ENCODE results near the gene GABARAPL1.
A peak's percentile ranks its signal among the peaks of the same experiment; 100 is the strongest.
"Not testable (repeated sequence)": the region's sequence is repeated elsewhere in the genome, so short reads cannot be mapped to it uniquely, and the experiment has no call there.

GABARAPL1 gene

DNA sequence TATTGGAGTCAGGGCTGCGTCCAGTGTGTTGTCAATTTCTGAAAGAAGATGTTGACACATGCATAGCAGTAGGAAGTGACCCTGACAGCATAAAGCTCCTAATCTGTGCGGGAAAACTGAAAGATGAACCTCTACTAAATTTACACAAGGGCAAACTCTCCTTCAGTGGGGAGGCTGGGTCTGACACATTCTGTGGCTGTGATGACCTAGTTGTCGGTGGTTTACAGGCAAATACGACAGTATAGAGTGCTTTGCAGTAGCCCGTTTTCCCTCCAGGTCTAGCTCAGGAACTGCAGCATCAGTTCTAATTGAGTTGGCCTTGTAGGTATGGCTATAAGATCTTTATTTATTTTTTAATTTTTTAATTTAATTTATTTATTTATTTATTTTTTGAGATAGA is 14.8 kb upstream of the GABARAPL1 start:
- DNase-seq (ENCODE audit: low read depth, low spot score) = no peak

GRCh38 chr12:10204495-10204894 is 8.2 kb upstream of the GABARAPL1 start:
- DNase-seq (ENCODE audit: low read depth, low spot score) = not testable (repeated sequence)

- no peak for DNase-seq (ENCODE audit: low read depth, low spot score)
Measured at GRCh38 chr12:10205220-10205807, 7.4 kb upstream of the GABARAPL1 start.

DNA sequence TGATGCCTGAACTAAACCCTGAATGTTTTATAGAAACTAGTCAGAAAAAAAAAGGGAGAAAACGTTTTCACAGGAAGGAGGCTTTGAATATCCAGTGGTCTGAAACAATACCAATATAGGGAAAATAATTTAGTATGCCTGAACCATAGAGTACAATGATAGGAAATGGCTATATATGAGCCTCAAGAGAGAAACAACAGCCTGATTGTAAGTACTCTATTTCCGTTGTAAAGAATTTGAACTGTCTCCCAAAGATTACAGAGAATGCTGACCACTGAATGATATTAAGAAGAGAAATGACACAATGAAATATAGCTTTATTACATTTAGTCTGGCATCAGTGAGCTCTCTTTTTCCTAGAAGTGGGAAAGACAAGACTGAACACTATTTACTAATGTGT is 5.5 kb upstream of the GABARAPL1 start:
- no peak for DNase-seq (ENCODE audit: low read depth, low spot score)

- no peak for DNase-seq (ENCODE audit: low read depth, low spot score)
Measured at GRCh38 chr12:10210225-10210624, 2.5 kb upstream of the GABARAPL1 start.

- no peak for DNase-seq (ENCODE audit: low read depth, low spot score)
Measured at GRCh38 chr12:10211101-10211939, 1.4 kb upstream of the GABARAPL1 start.

DNA sequence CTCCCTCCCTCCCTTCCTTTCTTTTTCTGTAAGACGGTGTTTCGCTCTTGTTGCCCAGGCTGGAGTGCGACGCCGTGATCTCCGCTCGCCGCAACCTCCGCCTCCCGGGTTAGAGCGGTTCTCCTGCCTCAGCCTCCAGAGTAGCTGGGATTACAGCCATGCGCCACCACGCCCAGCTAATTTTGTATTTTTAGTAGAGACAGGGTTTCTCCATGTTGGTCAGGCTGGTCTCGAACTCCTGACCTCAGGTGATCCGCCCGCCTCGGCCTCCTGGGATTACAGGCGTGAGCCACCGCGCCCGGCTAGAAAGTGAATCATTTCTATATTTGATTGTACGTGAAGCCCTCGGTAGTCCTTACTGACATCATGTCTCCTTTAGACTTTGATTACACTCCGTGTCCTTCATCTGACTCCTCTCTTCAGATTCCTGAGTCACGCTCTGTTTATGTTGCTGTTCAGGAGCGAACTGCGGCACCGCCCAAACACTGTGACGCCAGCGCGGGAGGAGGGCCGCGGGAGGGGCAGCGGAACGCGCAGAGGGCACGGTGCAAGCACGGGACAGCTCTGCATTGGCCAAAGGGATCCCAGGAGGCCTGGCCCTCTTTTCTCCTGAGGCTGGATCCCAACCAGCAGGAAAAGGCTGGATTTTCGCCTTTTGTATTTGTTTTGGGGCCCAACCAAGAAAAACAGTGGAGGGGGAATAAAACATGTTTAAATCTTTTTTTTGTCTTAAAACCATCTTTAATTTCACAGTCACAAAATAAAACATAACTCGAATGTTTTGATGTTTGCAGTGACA is 538 bp upstream of the GABARAPL1 start:
- DNase-seq (ENCODE audit: low read depth, low spot score) = peak; percentile 78

GRCh38 chr12:10213168-10214135 is 775 bp downstream of the GABARAPL1 start:
- no peak for DNase-seq (ENCODE audit: low read depth, low spot score)

GRCh38 chr12:10214136-10214894 is 1.6 kb downstream of the GABARAPL1 start:
- DNase-seq (ENCODE audit: low read depth, low spot score) = no peak

- no peak for DNase-seq (ENCODE audit: low read depth, low spot score)
Measured at GRCh38 chr12:10214895-10215267, 2.2 kb downstream of the GABARAPL1 start.

- no peak for DNase-seq (ENCODE audit: low read depth, low spot score)
Measured at GRCh38 chr12:10215436-10215835, 2.8 kb downstream of the GABARAPL1 start.

GRCh38 chr12:10215946-10216345 is 3.3 kb downstream of the GABARAPL1 start:
- DNase-seq (ENCODE audit: low read depth, low spot score) = not testable (repeated sequence)

DNA sequence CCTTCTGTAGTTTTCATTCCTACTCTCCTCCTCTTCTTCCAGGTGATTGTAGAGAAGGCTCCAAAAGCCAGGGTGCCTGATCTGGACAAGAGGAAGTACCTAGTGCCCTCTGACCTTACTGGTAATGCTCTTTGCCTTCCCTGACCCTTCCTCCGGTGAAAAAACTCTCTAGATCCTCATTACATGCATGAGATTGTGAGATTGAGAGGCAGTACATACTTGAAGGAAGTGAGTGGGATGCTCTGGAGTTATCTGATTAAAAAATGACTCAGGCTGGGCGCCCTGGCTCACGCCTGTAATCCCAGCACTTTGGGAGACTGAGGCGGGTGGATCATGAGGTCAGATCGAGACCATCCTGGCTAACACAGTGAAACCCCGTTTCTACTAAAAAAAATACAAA is 5.3 kb downstream of the GABARAPL1 start:
- DNase-seq (ENCODE audit: low read depth, low spot score) = no peak

GRCh38 chr12:10220398-10221077 is 7.9 kb downstream of the GABARAPL1 start:
- DNase-seq (ENCODE audit: low read depth, low spot score) = no peak

DNA sequence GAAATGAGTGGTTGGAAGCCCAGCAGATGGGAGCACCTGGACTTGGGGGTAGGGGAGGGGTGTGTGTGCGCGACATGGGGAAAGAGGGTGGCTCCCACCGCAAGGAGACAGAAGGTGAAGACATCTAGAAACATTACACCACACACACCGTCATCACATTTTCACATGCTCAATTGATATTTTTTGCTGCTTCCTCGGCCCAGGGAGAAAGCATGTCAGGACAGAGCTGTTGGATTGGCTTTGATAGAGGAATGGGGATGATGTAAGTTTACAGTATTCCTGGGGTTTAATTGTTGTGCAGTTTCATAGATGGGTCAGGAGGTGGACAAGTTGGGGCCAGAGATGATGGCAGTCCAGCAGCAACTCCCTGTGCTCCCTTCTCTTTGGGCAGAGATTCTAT is 9.2 kb downstream of the GABARAPL1 start:
- DNase-seq (ENCODE audit: low read depth, low spot score) = no peak

- no peak for DNase-seq (ENCODE audit: low read depth, low spot score)
Measured at GRCh38 chr12:10223208-10223607, 10.5 kb downstream of the GABARAPL1 start.

DNA sequence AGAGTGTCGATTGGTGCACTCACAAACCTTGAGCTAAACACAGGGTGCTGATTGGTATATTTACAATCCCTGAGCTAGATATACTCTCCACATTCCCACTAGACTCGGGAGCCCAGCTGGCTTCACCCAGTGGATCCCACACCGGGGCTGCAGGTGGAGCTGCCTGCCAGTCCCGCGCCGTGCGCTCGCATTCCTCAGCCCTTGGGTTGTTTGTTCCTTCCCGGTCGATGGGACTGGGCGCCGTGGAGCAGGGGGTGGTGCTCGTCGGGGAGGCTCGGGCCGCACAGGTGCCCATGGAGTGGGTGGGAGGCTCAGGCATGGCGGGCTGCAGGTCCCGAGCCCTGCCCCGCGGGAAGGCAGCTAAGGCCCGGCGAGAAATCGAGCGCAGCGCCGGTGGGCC is 12.7 kb downstream of the GABARAPL1 start:
- DNase-seq (ENCODE audit: low read depth, low spot score) = not testable (repeated sequence)

DNA sequence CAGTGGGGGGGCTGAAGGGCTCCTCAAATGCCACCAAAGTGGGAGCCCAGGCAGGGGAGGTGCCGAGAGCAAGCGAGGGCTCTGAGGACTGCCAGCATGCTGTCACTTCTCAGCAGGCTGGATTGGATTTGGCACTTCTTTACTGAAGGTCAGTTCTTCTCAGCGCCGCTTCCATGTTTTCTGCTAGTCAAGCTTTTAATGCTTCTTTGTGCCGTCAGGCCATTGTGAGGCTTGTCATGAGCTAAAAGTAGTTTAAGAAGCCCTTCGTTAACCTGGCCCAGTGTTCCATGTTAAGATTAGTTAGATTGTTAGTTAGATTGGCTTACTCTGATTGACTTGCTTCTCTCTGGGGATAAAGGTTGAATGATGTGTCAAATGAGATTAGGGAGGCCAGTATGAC is 13.4 kb downstream of the GABARAPL1 start:
- no peak for DNase-seq (ENCODE audit: low read depth, low spot score)

- DNase-seq (ENCODE audit: low read depth, low spot score) = no peak
Measured at GRCh38 chr12:10226731-10227130, 14.1 kb downstream of the GABARAPL1 start.

DNA sequence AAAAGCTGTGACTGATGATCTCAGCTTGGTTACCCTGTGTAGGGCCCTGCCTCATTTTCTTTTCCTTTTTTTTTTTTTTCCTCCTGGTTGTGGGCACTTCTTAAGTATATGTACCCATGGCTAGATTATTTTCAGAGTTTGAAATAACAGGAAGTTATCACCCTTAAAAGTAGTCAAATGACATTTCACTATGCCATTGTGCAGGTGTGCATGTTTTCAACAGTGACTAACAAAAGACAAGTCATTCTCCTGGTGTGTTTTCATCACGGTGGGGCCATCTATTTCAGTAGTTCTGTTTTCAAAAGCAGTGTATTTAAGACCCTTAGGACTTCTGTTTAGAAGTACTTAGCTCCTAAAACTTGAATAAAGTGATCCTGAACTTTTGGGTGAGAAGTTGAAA is 15.0 kb downstream of the GABARAPL1 start:
- DNase-seq (ENCODE audit: low read depth, low spot score) = no peak
